H1 (cell line): ENCODE data around the gene AKTIP. TPM values are rescaled to one million over a fixed set of nuclear protein-coding genes. Genes with fewer than 3 reads are reported as not detected.

Source experiments
- CTCF ChIA-PET: fragments of 300-600 bp; sonication (Branson Sonifier 250); formaldehyde crosslinking; loops from one replicate; lab custom pipeline; 2021; ENCODE audit not compliant: partially characterized antibody; lab: Charles Lee
- POLR2A ChIA-PET: fragments of 300-600 bp; sonication (Branson Sonifier 250); formaldehyde crosslinking; loops from one replicate; lab custom pipeline; 2021; ENCODE audit warnings: inconsistent platforms; ENCODE audit not compliant: partially characterized antibody; lab: Charles Lee
- DNase-seq, 2 experiments: peaks; one replicate each; pipeline versions ENCODE4 v3.0.0 to v3.0.0-alpha.2; 2010 to 2022; ENCODE audit warnings: low spot score in 2 of 2, low read depth in 1 of 2, mixed read lengths in 1 of 2
- FAIRE-seq: peaks from 2 replicates; lab custom pipeline; 2011; peaks lifted over from hg19 to GRCh38; lab: Jason Lieb, UNC
- H2AFZ ChIP-seq: 2 replicates; pipeline ENCODE4 v1.8.1; 2012; ENCODE audit warnings: low read length, inconsistent platforms
- H2AK5ac ChIP-seq: 2 replicates; pipeline ENCODE4 v1.6.1; 2013; ENCODE audit warnings: low read depth, low read length
- H2BK120ac ChIP-seq: replicated peaks from 2 replicates; pipeline ENCODE3; 2013; ENCODE audit warnings: low read depth, low read length, inconsistent platforms
- H2BK12ac ChIP-seq: 2 replicates; pipeline ENCODE4 v1.6.1; 2013; ENCODE audit warnings: low read depth, low read length
- H2BK15ac ChIP-seq: 2 replicates; pipeline ENCODE4 v1.6.1; 2013; ENCODE audit warnings: low read length
- H2BK20ac ChIP-seq: 2 replicates; pipeline ENCODE4 v1.6.1; 2013; ENCODE audit warnings: low read length
- H2BK5ac ChIP-seq: 2 replicates; pipeline ENCODE4 v1.6.1; 2013; ENCODE audit warnings: low read depth, low read length
- H3K14ac ChIP-seq: 2 replicates; pipeline ENCODE4 v1.6.1; 2013; ENCODE audit warnings: inconsistent platforms; ENCODE audit not compliant: insufficient read length
- H3K18ac ChIP-seq: 2 replicates; pipeline ENCODE4 v1.6.1; 2013; ENCODE audit warnings: low read length; ENCODE audit errors: extremely low read depth
- H3K23ac ChIP-seq: 2 replicates; pipeline ENCODE4 v1.6.1; 2013; ENCODE audit warnings: inconsistent platforms; ENCODE audit not compliant: insufficient read length
- H3K23me2 ChIP-seq: 2 replicates; pipeline ENCODE4 v1.6.1; 2013; ENCODE audit warnings: low read depth, low read length
- H3K27ac ChIP-seq: 2 replicates; pipeline ENCODE4 v1.6.1; 2011; ENCODE audit warnings: low read depth, low read length, inconsistent platforms
- H3K27me3 ChIP-seq, 4 experiments: replicated peaks in 1 of 4; 1 replicate in 1 of 4; 2 replicates in 3 of 4; pipeline versions ENCODE4 v1.6.1 to v1.8.1; 2011 to 2013; ENCODE audit warnings: low read length in 3 of 4, mild to moderate bottlenecking in 3 of 4, inconsistent platforms in 2 of 4, mixed read lengths in 2 of 4, moderate library complexity in 1 of 4; ENCODE audit not compliant: control insufficient read depth in 3 of 4, insufficient read depth in 3 of 4; ENCODE audit errors: extremely low read depth in 1 of 4
- H3K36me3 ChIP-seq, 4 experiments: 2 replicates each; pipeline versions ENCODE4 v1.6.1 to v1.8.1; 2011 to 2013; ENCODE audit warnings: mild to moderate bottlenecking in 4 of 4, low read length in 3 of 4, moderate library complexity in 2 of 4, control low read depth in 1 of 4, inconsistent platforms in 1 of 4; ENCODE audit not compliant: insufficient read depth in 4 of 4, control insufficient read depth in 2 of 4
- H3K4ac ChIP-seq: replicated peaks from 2 replicates; pipeline ENCODE3; 2013; ENCODE audit warnings: low read length, low read depth, mixed read lengths, inconsistent platforms; ENCODE audit not compliant: insufficient read length
- H3K4me1 ChIP-seq, 4 experiments: replicated peaks in 1 of 4; 1 replicate in 1 of 4; 2 replicates in 3 of 4; pipeline versions ENCODE4 v1.6.1 to v1.8.1; 2011 to 2013; ENCODE audit warnings: low read length in 3 of 4, inconsistent platforms in 2 of 4, mixed read lengths in 1 of 4; ENCODE audit not compliant: insufficient read depth in 4 of 4, control insufficient read depth in 3 of 4
- H3K4me2 ChIP-seq, 2 experiments: 2 replicates each; pipeline versions ENCODE4 v1.6.1 to v1.8.1; 2011 to 2013; ENCODE audit warnings: low read depth in 2 of 2, low read length in 2 of 2, control low read depth in 1 of 2, inconsistent platforms in 1 of 2, mild to moderate bottlenecking in 1 of 2; ENCODE audit not compliant: insufficient read depth in 1 of 2
- H3K4me3 ChIP-seq, 4 experiments: fragments of 200-600, 300-600 bp in 1 of 4; sonication (generic), shearing (Covaris generic), sonication (Bioruptor Twin) in 1 of 4; 2 replicates each; pipeline versions ENCODE4 v1.5.1 to v1.8.1; 2011 to 2016; ENCODE audit warnings: low read length in 4 of 4, low read depth in 3 of 4, control low read depth in 2 of 4, inconsistent platforms in 2 of 4, mild to moderate bottlenecking in 2 of 4, mixed read lengths in 1 of 4, moderate library complexity in 1 of 4; ENCODE audit not compliant: insufficient read depth in 2 of 4; ENCODE audit errors: extremely low read depth in 1 of 4
- H3K56ac ChIP-seq: replicated peaks from 2 replicates; pipeline ENCODE3; 2013; ENCODE audit warnings: low read depth, mild to moderate bottlenecking, mixed read lengths, low read length, inconsistent platforms; ENCODE audit not compliant: insufficient read length
- H3K79me1 ChIP-seq: 2 replicates; pipeline ENCODE4 v1.6.1; 2013; ENCODE audit warnings: low read depth, low read length, control low read depth
- H3K79me2 ChIP-seq, 2 experiments: 2 replicates each; pipeline versions ENCODE4 v1.6.1 to v1.8.1; 2012 to 2013; ENCODE audit warnings: low read length in 2 of 2, mild to moderate bottlenecking in 2 of 2, inconsistent platforms in 1 of 2; ENCODE audit not compliant: insufficient read depth in 2 of 2, control insufficient read depth in 1 of 2
- H3K9ac ChIP-seq, 4 experiments: replicated peaks in 1 of 4; 1 replicate in 1 of 4; 2 replicates in 3 of 4; pipeline versions ENCODE4 v1.6.1 to v1.8.1; 2011 to 2013; ENCODE audit warnings: low read depth in 3 of 4, low read length in 3 of 4, control low read depth in 2 of 4, mild to moderate bottlenecking in 2 of 4, moderate library complexity in 2 of 4, inconsistent platforms in 1 of 4; ENCODE audit errors: extremely low read depth in 1 of 4
- H3K9me3 ChIP-seq, 2 experiments: 2 replicates each; pipeline versions ENCODE4 v1.6.1 to v1.8.1; 2012 to 2013; ENCODE audit warnings: mild to moderate bottlenecking in 2 of 2, moderate library complexity in 2 of 2, control low read depth in 1 of 2, inconsistent platforms in 1 of 2, low read depth in 1 of 2, low read length in 1 of 2, mixed read lengths in 1 of 2; ENCODE audit not compliant: insufficient read depth in 2 of 2
- H4K20me1 ChIP-seq, 2 experiments: replicated peaks in 1 of 2; 2 replicates each; pipeline versions ENCODE3 to v1.8.1; 2011 to 2013; ENCODE audit warnings: inconsistent platforms in 2 of 2, low read length in 2 of 2, mild to moderate bottlenecking in 1 of 2; ENCODE audit not compliant: insufficient read depth in 2 of 2, control insufficient read depth in 1 of 2
- H4K5ac ChIP-seq: 2 replicates; pipeline ENCODE4 v1.6.1; 2013; ENCODE audit warnings: low read length, low read depth, mixed read lengths, inconsistent platforms; ENCODE audit not compliant: insufficient read length
- H4K8ac ChIP-seq: 2 replicates; pipeline ENCODE4 v1.8.0; 2013; ENCODE audit warnings: mild to moderate bottlenecking, moderate library complexity, low read length, inconsistent platforms; ENCODE audit not compliant: insufficient read depth; ENCODE audit errors: extremely low read depth
- H4K91ac ChIP-seq: replicated peaks from 2 replicates; pipeline ENCODE3; 2013; ENCODE audit warnings: low read length, mixed read lengths, inconsistent platforms; ENCODE audit not compliant: insufficient read length
- CHD2 ChIP-seq: IDR thresholded peaks from 2 replicates; pipeline ENCODE4 v1.6.1; 2012; ENCODE audit warnings: low read length, improper control_type of control experiment
- E2F6 ChIP-seq: IDR thresholded peaks from 2 replicates; pipeline ENCODE4 v1.6.1; 2012; ENCODE audit warnings: inconsistent platforms
- JUN ChIP-seq: IDR thresholded peaks from 2 replicates; pipeline ENCODE4 v1.6.1; 2011; ENCODE audit warnings: low read depth, mild to moderate bottlenecking, improper control_type of control experiment, low read length
- KDM1A ChIP-seq: fragments of 200-600, 300-600 bp; sonication (generic); IDR thresholded peaks from 2 replicates; pipeline ENCODE4 v1.7.1; 2016; ENCODE audit warnings: mild to moderate bottlenecking, low read length, borderline replicate concordance
- SIN3A ChIP-seq, 2 experiments: IDR thresholded peaks in 1 of 2; conservative IDR thresholded peaks in 1 of 2; 2 replicates each; pipeline ENCODE4 v1.6.1; 2011 to 2012; ENCODE audit warnings: low read length in 2 of 2, improper control_type of control experiment in 1 of 2, low read depth in 1 of 2, mild to moderate bottlenecking in 1 of 2
- SIRT6 ChIP-seq: IDR thresholded peaks from one replicate; pipeline ENCODE4 v1.7.1; 2012; ENCODE audit warnings: low read length, inconsistent platforms
- SP1 ChIP-seq: IDR thresholded peaks from 2 replicates; pipeline ENCODE4 v1.6.1; 2011; ENCODE audit warnings: low read depth, low read length
- WGBS, 2 experiments: shearing (Covaris generic) in 1 of 2; methylation state at CpG; one replicate each; pipeline versions ENCODE4 v1.1.6 to v1.1.7; 2013 to 2015; ENCODE audit warnings: low lambda C conversion rate in 2 of 2, mixed read lengths in 2 of 2, inconsistent platforms in 1 of 2, low coverage in 1 of 2, missing lambda C conversion rate in 1 of 2; ENCODE audit not compliant: insufficient replicate concordance in 2 of 2, insufficient coverage in 1 of 2, insufficient read length in 1 of 2; ENCODE audit errors: extremely low coverage in 1 of 2, missing lambda C conversion rate in 1 of 2; 5-methylcytosine and 5-hydroxymethylcytosine counted together
- polyA plus RNA-seq, 7 experiments: library from polyadenylated mRNA; depleted of rRNA in 3 of 7; stranded (reverse) in 5 of 7; unstranded in 2 of 7; fragments of >200 nt in 5 of 7; fragments of 200-250 nt in 2 of 7; gene quantifications; 1 replicate in 5 of 7; 2 replicates in 1 of 7; 4 replicates in 1 of 7; pipeline versions ENCODE4 v1.2.1 to v1.2.3, GENCODE V29; 2011 to 2013; ENCODE audit warnings: missing spikeins in 2 of 7, mixed read lengths in 2 of 7
- total RNA-seq: library from RNA; stranded (reverse); fragmentation: NEBNext Ultra II Directional; extraction: Animal tissue kit (Norgen Biotek cat#: 25700); gene quantifications from 2 replicates; pipeline ENCODE4 v1.2.1, GENCODE V29; 2021
- TF ChIP-seq, protein P1 (sequence below): IDR thresholded peaks from 2 replicates; pipeline ENCODE4 v1.6.1; 2011; ENCODE audit warnings: low read length, improper control_type of control experiment

The AKTIP gene
- total and polyA plus RNA-seq, 2 of the 8 experiments (the other 6 are each of a cell fraction or from before 2014, with no cell fraction given) = 15.0 to 15.6 TPM

GRCh38 chr16:53541326-53541725 is 38.3 kb upstream of the AKTIP start:
- TF ChIP-seq SP1 = no peak
- no peak for TF ChIP-seq JUN
- no peak for TF ChIP-seq KDM1A
- TF ChIP-seq, protein P1, sequence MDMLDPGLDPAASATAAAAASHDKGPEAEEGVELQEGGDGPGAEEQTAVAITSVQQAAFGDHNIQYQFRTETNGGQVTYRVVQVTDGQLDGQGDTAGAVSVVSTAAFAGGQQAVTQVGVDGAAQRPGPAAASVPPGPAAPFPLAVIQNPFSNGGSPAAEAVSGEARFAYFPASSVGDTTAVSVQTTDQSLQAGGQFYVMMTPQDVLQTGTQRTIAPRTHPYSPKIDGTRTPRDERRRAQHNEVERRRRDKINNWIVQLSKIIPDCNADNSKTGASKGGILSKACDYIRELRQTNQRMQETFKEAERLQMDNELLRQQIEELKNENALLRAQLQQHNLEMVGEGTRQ = no peak
- no peak for TF ChIP-seq CHD2
- no peak for TF ChIP-seq E2F6
- TF ChIP-seq SIN3A (conservative IDR thresholded peaks at IDR 0.05 in 1 of 2, IDR thresholded peaks at IDR 0.05 in 1 of 2; ENCODE audit: low read depth in 1 of 2, low read length in 2 of 2) = no peak
- TF ChIP-seq SIRT6 = no peak
- no peaks in the 10 kb centered on the region for H3K36me3 ChIP-seq
- H3K23ac ChIP-seq = no peak overlapping the region
- no peak overlapping the region for H3K18ac ChIP-seq
- no peak overlapping the region for H2BK12ac ChIP-seq
- no peak overlapping the region for H4K5ac ChIP-seq
- H3K56ac ChIP-seq = no peak overlapping the region
- no peak overlapping the region for H2AFZ ChIP-seq
- no peaks in the 10 kb centered on the region for H3K27me3 ChIP-seq
- no peaks in the 10 kb centered on the region for H3K79me2 ChIP-seq
- H3K4ac ChIP-seq = no peak overlapping the region
- CTCF ChIA-PET = interaction anchor here (0.6 kb wide), 1 partner anchor 1065 kb away, joined by 3 read pairs; no protein-coding TSS in a partner anchor
- H3K4me2 ChIP-seq = no peak overlapping the region
- no peak overlapping the region for H3K27ac ChIP-seq
- DNase-seq = no peak
- no peak overlapping the region for H2BK20ac ChIP-seq
- H2BK120ac ChIP-seq = no peak overlapping the region
- H4K91ac ChIP-seq = no peak overlapping the region
- H3K23me2 ChIP-seq = no peaks in the 10 kb centered on the region
- H2BK15ac ChIP-seq = no peak overlapping the region
- H3K79me1 ChIP-seq = no peaks in the 10 kb centered on the region
- FAIRE-seq = no peak
- no peak overlapping the region for H2AK5ac ChIP-seq
- no peak overlapping the region for H2BK5ac ChIP-seq
- no peaks in the 10 kb centered on the region for H4K20me1 ChIP-seq
- 86% methylated on average over 8 of the region's 9 CpGs; no CpG with 5 or more reads in 1 of the 2 experiments for WGBS, 2 experiments
- no peak overlapping the region for H3K4me3 ChIP-seq
- no peak overlapping the region for H3K14ac ChIP-seq
- H3K9me3 ChIP-seq = peaks cover 0 to 5% of the 10 kb centered on the region in 2 experiments; a peak in 1 of 4 replicates
- H3K4me1 ChIP-seq = no peaks in the 10 kb centered on the region; a peak in 1 of 7 replicates
- H3K9ac ChIP-seq = no peak overlapping the region
- POLR2A ChIA-PET = no interaction called here
- no peak overlapping the region for H4K8ac ChIP-seq
